ENCODE data around the gene KDM4B.

The KDM4B gene

GRCh38 chr19:5002143-5002542 is 33.2 kb downstream of the KDM4B start:
- H3K4me3 ChIP-seq (ENCODE audit: low read depth, low read length): no peak overlapping the region
- DNase-seq: no peak

DNA sequence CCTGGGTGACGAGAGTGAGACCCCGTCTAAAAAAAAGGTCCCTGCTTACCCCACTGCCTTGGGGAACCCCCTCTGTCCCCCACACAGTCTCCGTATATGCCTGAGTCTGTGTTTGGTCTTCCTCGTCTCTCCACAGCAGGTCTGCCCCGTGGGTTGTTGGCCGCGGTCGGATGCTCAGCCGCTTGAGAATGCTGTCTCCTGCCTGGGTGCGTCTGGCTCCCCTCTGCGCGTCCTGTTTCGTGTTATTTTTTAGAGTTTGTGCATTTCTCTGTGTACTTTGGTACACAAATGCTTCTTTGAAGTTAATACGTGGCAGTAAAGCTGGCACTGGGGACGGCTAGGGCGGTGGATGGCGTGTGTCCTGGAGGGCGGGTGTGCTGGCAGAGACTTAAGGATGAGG is 34.9 kb downstream of the KDM4B start:
- no peak for TF ChIP-seq CTCF (IDR thresholded peaks at IDR 0.05; ENCODE audit: low read depth, low read length)
- no peaks in the 10 kb centered on the region for H3K4me1 ChIP-seq
- no peak overlapping the region for H3K4me3 ChIP-seq (ENCODE audit: low read depth, low read length)
- DNase-seq: no peak
- no peaks in the 10 kb centered on the region for H3K9me3 ChIP-seq
- H3K36me3 ChIP-seq: no peaks in the 10 kb centered on the region
- H3K27me3 ChIP-seq: no peaks in the 10 kb centered on the region

More at GRCh38 chr19:5002143-5002542, 33.2 kb downstream of the KDM4B start:
- Histone ChIP-seq H3K27me3 (no peaks in the 10 kb centered on the region), H3K9me3 (no peaks in the 10 kb centered on the region), H3K4me1 (no peaks in the 10 kb centered on the region), H3K36me3 (no peaks in the 10 kb centered on the region)
- TF ChIP-seq CTCF (IDR thresholded peaks at IDR 0.05; ENCODE audit: low read depth, low read length): no peak

DNA sequence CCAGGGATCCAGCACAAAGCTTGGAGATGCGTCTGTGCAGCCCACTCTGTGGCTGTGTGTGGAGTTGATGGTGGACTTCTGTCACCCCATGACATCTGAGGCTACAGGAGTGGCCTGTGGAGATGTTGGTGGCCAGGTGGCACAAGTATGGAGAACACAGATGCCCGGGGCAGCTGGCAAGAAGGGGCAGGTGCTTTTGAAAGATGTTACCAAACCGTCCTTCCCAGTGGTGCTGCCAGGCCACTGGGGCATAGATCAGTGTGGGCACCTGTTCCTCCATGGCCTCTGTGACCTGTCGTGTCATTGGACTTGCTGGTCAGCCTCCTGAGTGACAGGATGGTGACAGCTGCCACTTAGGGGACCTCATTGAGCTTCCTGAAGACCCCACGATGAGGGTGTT is 36.2 kb downstream of the KDM4B start:
- Histone ChIP-seq H3K36me3 (no peaks in the 10 kb centered on the region), H3K4me1 (no peaks in the 10 kb centered on the region), H3K9me3 (no peaks in the 10 kb centered on the region), H3K27me3 (no peaks in the 10 kb centered on the region), H3K4me3 (ENCODE audit: low read depth, low read length) (no peak overlapping the region)
- no peak for TF ChIP-seq CTCF (IDR thresholded peaks at IDR 0.05; ENCODE audit: low read depth, low read length)
- DNase-seq: no peak

- H3K36me3 ChIP-seq: no peaks in the 10 kb centered on the region
- DNase-seq: no peak
- TF ChIP-seq CTCF (IDR thresholded peaks at IDR 0.05; ENCODE audit: low read depth, low read length): no peak
- no peaks in the 10 kb centered on the region for H3K4me1 ChIP-seq
- H3K4me3 ChIP-seq (ENCODE audit: low read depth, low read length): no peak overlapping the region
- no peaks in the 10 kb centered on the region for H3K9me3 ChIP-seq
- no peaks in the 10 kb centered on the region for H3K27me3 ChIP-seq
Observed at GRCh38 chr19:5006201-5006600, 37.3 kb downstream of the KDM4B start.

DNA sequence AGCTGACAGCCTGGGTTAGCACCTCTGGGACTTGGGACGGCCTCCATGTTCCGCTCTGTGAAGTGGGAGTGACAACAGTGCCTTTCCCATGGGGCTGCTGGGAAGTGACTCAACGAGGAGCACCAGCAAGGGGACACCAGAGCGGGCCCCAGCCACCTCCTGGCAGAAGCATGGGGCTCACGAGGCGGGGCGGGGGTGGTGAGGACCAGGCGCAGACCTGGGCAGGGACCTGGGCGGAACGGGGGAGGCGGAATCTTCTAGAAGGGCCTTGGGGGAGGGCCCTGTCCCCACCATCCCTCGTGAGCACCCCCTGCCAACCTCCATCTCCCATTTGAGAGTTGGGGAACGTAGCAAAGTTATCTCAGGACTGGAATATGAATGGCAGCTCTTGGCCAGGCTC is 37.9 kb downstream of the KDM4B start:
- no peak for DNase-seq
- H3K9me3 ChIP-seq: no peaks in the 10 kb centered on the region
- no peaks in the 10 kb centered on the region for H3K4me1 ChIP-seq
- no peak overlapping the region for H3K4me3 ChIP-seq (ENCODE audit: low read depth, low read length)
- H3K27me3 ChIP-seq: no peaks in the 10 kb centered on the region
- H3K36me3 ChIP-seq: no peaks in the 10 kb centered on the region
- no peak for TF ChIP-seq CTCF (IDR thresholded peaks at IDR 0.05; ENCODE audit: low read depth, low read length)

DNA sequence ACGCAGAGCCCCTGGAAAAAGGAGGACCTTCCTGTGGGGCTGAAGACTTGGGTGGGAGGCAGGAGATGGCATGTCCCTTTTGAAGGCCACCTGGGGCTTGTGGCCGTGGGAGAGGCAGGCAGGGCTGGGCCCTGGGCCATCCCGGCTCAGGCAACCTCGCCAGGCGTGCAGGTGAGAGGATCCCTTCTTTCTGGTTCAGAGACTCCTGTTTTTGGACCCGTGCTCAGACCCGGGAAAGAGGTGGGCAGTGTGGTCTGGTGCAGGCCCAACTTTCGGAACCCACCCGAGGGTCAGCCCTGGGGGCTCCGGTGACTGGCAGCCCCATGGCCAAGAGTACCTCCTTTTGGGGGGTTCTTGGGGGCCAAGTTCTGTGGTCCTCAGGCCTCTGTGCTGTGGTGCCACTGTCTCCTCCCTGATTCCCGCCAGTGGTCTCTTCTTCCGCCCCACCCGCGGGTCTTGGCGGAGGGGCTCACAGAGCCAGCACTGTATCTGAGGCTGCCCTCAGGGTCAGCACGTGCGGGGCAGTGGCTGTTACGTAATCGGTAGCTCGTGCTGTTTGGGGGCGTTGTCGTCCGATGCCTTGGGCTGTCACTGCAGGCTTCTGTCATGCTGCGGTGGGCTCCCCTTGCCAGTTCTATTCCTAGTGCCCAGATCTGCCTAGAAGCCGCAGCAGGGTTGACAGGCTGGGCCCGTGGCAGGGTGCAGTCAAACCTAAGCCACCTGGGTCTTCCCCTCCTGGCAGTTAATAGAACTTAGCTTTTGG is 42.7 kb downstream of the KDM4B start:
- no peak overlapping the region for H3K4me3 ChIP-seq (ENCODE audit: low read depth, low read length)
- no peak for TF ChIP-seq CTCF (IDR thresholded peaks at IDR 0.05; ENCODE audit: low read depth, low read length)
- H3K9me3 ChIP-seq: no peaks in the 10 kb centered on the region
- peaks cover 6% of the 10 kb centered on the region for H3K36me3 ChIP-seq
- no peak for DNase-seq
- no peaks in the 10 kb centered on the region for H3K4me1 ChIP-seq
- H3K27me3 ChIP-seq: no peaks in the 10 kb centered on the region

All from BE2C (cell line).